Measurements from ENCODE around the gene DCTD.

The DCTD gene

GRCh38 chr4:182917182-182918043, at the start of gene DCTD:
Gene DCTD, minus strand, starts transcription at chr4:182917386. Its CDS starts 1,818 bp downstream, at chr4:182915568.
- DNase-seq: no peak

GRCh38 chr4:182960746-182961145, 43.6 kb upstream of the DCTD start:
- no peak for DNase-seq

- no peak for DNase-seq
Observed at GRCh38 chr4:182960228-182960627, 43.0 kb upstream of the DCTD start.

- no peak for DNase-seq
Observed at GRCh38 chr4:182955411-182955810, 38.2 kb upstream of the DCTD start.

- DNase-seq: no peak
Observed at GRCh38 chr4:182944484-182945213, 27.5 kb upstream of the DCTD start.

GRCh38 chr4:182939680-182940079, 22.5 kb upstream of the DCTD start:
- DNase-seq: no peak

- no peak for DNase-seq
Observed at GRCh38 chr4:182938205-182938645, 21.0 kb upstream of the DCTD start.

GRCh38 chr4:182937268-182938204, 20.4 kb upstream of the DCTD start:
- DNase-seq: no peak

GRCh38 chr4:182932651-182933050, 15.5 kb upstream of the DCTD start:
- DNase-seq: no peak

GRCh38 chr4:182931691-182932345, 14.6 kb upstream of the DCTD start:
- DNase-seq: no peak

GRCh38 chr4:182930889-182931288, 13.7 kb upstream of the DCTD start:
- no peak for DNase-seq

GRCh38 chr4:182929296-182929695, 12.1 kb upstream of the DCTD start:
- no peak for DNase-seq

GRCh38 chr4:182928061-182928460, 10.9 kb upstream of the DCTD start:
- DNase-seq: no peak

GRCh38 chr4:182927505-182927904, 10.3 kb upstream of the DCTD start:
- no peak for DNase-seq

- DNase-seq: no peak
Observed at GRCh38 chr4:182925855-182926254, 8.7 kb upstream of the DCTD start.

GRCh38 chr4:182925298-182925757, 8.1 kb upstream of the DCTD start:
- no peak for DNase-seq

- DNase-seq: no peak
Observed at GRCh38 chr4:182924497-182924896, 7.3 kb upstream of the DCTD start.

GRCh38 chr4:182923796-182924340, 6.7 kb upstream of the DCTD start:
- DNase-seq: no peak

- no peak for DNase-seq
Observed at GRCh38 chr4:182923366-182923765, 6.2 kb upstream of the DCTD start.

GRCh38 chr4:182922501-182923284, 5.5 kb upstream of the DCTD start:
- DNase-seq: no peak

GRCh38 chr4:182921608-182922007, 4.4 kb upstream of the DCTD start:
- no peak for DNase-seq

All from cerebellar nuclear complex (tissue), 1 donor.